Chondrocyte (in vitro differentiated cells): ENCODE measurements around the gene IL17RB. TPM values are rescaled to one million over a fixed set of nuclear protein-coding genes. Genes with fewer than 3 reads are reported as not detected.

Experiments
- DNase-seq: peaks from one replicate; pipeline ENCODE4 v3.0.0; 2021; ENCODE audit warnings: mixed read lengths, low spot score
- H3K27ac Mint-ChIP-seq: one replicate; pipeline ENCODE4 v1.8.0; 2021; ENCODE audit warnings: mild to moderate bottlenecking, moderate library complexity, mixed read lengths; ENCODE audit not compliant: unreplicated experiment
- H3K27me3 Mint-ChIP-seq: 2 replicates; pipeline ENCODE4 v1.8.0; 2021; ENCODE audit warnings: low read depth, mixed read lengths
- H3K36me3 Mint-ChIP-seq: 2 replicates; pipeline ENCODE4 v1.8.0; 2021; ENCODE audit warnings: low read depth, mixed read lengths
- H3K4me1 Mint-ChIP-seq: 2 replicates; pipeline ENCODE4 v1.8.0; 2021; ENCODE audit warnings: low read depth, mild to moderate bottlenecking, mixed read lengths
- H3K4me3 Mint-ChIP-seq: one replicate; pipeline ENCODE4 v1.8.0; 2021; ENCODE audit warnings: mild to moderate bottlenecking, moderate library complexity, mixed read lengths; ENCODE audit not compliant: unreplicated experiment
- H3K9me3 Mint-ChIP-seq: 2 replicates; pipeline ENCODE4 v1.8.0; 2021; ENCODE audit warnings: low read depth, mixed read lengths
- CTCF ChIP-seq: fragments of 200-600 bp; sonication (generic); IDR thresholded peaks from 2 replicates; pipeline ENCODE4 v1.5.0; 2021; ENCODE audit warnings: antibody characterized with exemption, mild to moderate bottlenecking, moderate library complexity
- long read RNA-seq: library from polyadenylated mRNA; stranded (forward); transcript quantifications from one replicate; pipeline ENCODE4 v2.0.0, GENCODE V29; 2021
- total RNA-seq: library from RNA; stranded (reverse); gene quantifications from 3 replicates; pipeline ENCODE4 v1.2.1, GENCODE V29; 2021

IL17RB gene, protein sequence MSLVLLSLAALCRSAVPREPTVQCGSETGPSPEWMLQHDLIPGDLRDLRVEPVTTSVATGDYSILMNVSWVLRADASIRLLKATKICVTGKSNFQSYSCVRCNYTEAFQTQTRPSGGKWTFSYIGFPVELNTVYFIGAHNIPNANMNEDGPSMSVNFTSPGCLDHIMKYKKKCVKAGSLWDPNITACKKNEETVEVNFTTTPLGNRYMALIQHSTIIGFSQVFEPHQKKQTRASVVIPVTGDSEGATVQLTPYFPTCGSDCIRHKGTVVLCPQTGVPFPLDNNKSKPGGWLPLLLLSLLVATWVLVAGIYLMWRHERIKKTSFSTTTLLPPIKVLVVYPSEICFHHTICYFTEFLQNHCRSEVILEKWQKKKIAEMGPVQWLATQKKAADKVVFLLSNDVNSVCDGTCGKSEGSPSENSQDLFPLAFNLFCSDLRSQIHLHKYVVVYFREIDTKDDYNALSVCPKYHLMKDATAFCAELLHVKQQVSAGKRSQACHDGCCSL
- 0.22 to 0.36 TPM (median 0.31 TPM) in 3 replicates for total RNA-seq
- long read RNA-seq, partial matches to known transcripts: 0 of 1 reads
- long read RNA-seq, other reads (novel, unspliced or antisense): 1 of 1 reads

DNA sequence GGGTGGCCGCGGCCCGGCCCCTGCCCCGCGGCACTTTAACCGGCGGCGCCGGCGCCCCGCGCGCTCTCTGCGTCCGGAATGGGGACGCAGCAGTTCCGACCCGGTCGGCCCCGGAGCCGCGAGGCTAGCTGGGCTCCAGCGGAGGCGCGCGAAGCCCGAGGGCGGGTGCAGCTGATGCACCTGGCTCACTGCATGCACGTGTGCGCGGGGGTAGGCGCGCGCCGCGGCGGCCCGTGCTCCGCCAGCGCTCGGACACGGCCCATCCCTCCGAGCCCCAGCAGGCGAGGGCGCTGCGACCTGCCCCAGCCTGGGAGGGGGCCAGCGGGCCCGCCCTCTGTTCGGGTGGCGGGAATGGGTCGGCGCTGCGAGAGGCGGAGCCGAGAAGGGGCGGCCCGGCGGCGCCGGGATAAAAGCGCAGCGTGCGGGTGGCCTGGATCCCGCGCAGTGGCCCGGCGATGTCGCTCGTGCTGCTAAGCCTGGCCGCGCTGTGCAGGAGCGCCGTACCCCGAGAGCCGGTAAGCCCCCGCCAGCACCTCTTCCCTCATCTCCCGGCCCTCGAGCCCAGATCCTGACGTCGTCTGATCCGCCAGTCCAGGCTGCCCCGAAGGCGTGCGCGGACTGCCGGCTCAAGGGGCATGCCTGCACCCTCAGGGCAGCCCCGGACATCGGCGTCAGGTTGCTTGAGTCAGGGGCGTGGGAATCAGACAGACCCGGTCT, at the start of gene IL17RB, which contains the start of gene CHDH:
Gene IL17RB (plus strand): TSS at position 435 of the 717 bp plus-strand sequence. CDS start 21 bp downstream, at position 456.
Gene CHDH (minus strand): TSS at position 286 of the 717 bp plus-strand sequence. CDS start 22,411 bp downstream, outside the sequence.
- Mint-ChIP-seq H3K9me3 (no peaks in the 10 kb centered on the region), H3K4me3 (peak within 1 kb of the TSS; percentile 73), H3K27ac (no peak within 1 kb of the TSS), H3K4me1 (peaks cover 10% of the 10 kb centered on the region), H3K36me3 (no peaks in the 10 kb centered on the region), H3K27me3 (peaks cover 5% of the 10 kb centered on the region)
- DNase-seq: no peak
- no peak for TF ChIP-seq CTCF

- DNase-seq: no peak
- TF ChIP-seq CTCF: no peak
- no peaks in the 10 kb centered on the region for H3K9me3 Mint-ChIP-seq
- no peak overlapping the region for H3K4me3 Mint-ChIP-seq
- H3K36me3 Mint-ChIP-seq: no peaks in the 10 kb centered on the region
- H3K27me3 Mint-ChIP-seq: peaks cover 9% of the 10 kb centered on the region
- H3K4me1 Mint-ChIP-seq: no peaks in the 10 kb centered on the region
- no peak overlapping the region for H3K27ac Mint-ChIP-seq
Measured at GRCh38 chr3:53798144-53798543, 48.2 kb upstream of the IL17RB start.

- no peaks in the 10 kb centered on the region for H3K9me3 Mint-ChIP-seq
- TF ChIP-seq CTCF: no peak
- DNase-seq: no peak
- no peak overlapping the region for H3K27ac Mint-ChIP-seq
- peaks cover 9% of the 10 kb centered on the region for H3K27me3 Mint-ChIP-seq
- H3K36me3 Mint-ChIP-seq: no peaks in the 10 kb centered on the region
- no peak overlapping the region for H3K4me3 Mint-ChIP-seq
- peaks cover 8% of the 10 kb centered on the region for H3K4me1 Mint-ChIP-seq
Measured at GRCh38 chr3:53799338-53799865, 47.0 kb upstream of the IL17RB start.

- no peaks in the 10 kb centered on the region for H3K9me3 Mint-ChIP-seq
- H3K27me3 Mint-ChIP-seq: peaks cover 7% of the 10 kb centered on the region
Measured at GRCh38 chr3:53800041-53800906, 46.1 kb upstream of the IL17RB start.

More at GRCh38 chr3:53800041-53800906, 46.1 kb upstream of the IL17RB start:
- Mint-ChIP-seq H3K4me1 (peaks cover 17% of the 10 kb centered on the region), H3K4me3 (no peak overlapping the region), H3K36me3 (no peaks in the 10 kb centered on the region), H3K27ac (no peak overlapping the region)
- no peak for DNase-seq
- no peak for TF ChIP-seq CTCF
